GM21515 (cell line): Measurements from ENCODE around the gene MAPK12.
"Not testable (repeated sequence)": the region's sequence is repeated elsewhere in the genome, so short reads cannot be mapped to it uniquely, and the experiment has no call there.

ENCODE experiments used
- ATAC-seq: cut with Tn5 transposase; IDR thresholded peaks from one replicate; pipeline ENCODE4 v1.9.1; 2021; ENCODE audit not compliant: unreplicated experiment

Gene MAPK12

GRCh38 chr22:50282361-50283155 lies 21.1 kb upstream of the MAPK12 start:
- ATAC-seq = no peak

- no peak for ATAC-seq
Measured at GRCh38 chr22:50281957-50282356, 20.5 kb upstream of the MAPK12 start.

GRCh38 chr22:50281384-50281760 lies 19.9 kb upstream of the MAPK12 start:
- no peak for ATAC-seq

- no peak for ATAC-seq
Measured at GRCh38 chr22:50280708-50281383, 19.4 kb upstream of the MAPK12 start.

DNA sequence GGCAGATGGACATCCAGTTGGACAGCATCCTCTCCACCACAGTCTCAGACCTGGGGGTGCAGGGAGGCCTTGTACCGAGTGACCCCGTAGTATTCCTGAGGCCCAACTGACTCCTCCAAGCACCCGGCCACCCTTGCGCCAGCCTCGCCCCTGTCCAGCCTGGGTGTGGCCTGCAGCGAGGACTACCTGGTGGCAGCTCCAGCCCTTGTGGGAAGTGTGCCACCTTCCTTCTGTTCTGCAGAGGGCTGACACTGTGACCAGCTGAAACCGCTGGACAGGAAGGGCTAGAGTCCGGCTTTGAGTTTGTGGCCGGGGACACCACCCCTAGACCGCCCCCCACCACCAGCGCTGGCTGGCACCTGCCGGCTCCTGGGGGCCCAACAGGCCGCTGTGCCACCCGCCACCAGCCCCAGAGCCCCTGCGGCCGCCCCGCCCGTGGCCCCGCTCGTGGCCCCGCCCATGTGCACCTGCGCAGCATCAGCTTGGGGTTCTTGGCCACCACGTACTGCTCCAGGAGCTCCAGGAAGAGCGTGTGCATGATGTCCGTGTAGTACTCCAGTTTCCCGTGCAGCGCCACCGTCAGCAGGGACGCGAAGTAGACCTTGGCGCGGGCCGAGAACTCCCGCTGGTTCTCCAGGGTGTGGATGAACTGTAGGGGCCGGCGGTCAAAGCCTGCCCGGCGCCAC lies 18.7 kb upstream of the MAPK12 start:
- ATAC-seq = no peak

GRCh38 chr22:50278956-50279619 lies 17.6 kb upstream of the MAPK12 start:
- no peak for ATAC-seq

GRCh38 chr22:50278461-50278860 lies 17.0 kb upstream of the MAPK12 start:
- no peak for ATAC-seq

GRCh38 chr22:50277761-50278160 lies 16.3 kb upstream of the MAPK12 start:
- no peak for ATAC-seq

DNA sequence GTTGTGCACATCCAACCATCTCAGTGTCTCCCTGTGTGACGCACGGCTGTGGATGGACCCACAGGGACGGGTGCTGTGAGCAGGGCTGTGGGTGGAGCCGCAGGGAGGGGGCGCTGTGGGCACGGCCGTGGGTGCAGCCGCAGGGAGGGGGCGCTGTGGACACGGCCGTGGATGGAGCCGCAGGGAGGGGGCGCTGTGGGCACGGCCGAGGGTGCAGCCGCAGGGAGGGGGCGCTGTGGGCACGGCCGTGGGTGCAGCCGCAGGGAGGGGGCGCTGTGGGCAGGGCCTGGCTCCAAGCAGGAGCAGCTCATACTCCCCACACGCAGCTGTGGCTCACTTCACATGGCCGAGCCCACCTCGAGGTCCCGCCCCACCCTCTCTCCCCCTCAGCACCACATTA lies 14.7 kb upstream of the MAPK12 start:
- peak; percentile 45 for ATAC-seq

DNA sequence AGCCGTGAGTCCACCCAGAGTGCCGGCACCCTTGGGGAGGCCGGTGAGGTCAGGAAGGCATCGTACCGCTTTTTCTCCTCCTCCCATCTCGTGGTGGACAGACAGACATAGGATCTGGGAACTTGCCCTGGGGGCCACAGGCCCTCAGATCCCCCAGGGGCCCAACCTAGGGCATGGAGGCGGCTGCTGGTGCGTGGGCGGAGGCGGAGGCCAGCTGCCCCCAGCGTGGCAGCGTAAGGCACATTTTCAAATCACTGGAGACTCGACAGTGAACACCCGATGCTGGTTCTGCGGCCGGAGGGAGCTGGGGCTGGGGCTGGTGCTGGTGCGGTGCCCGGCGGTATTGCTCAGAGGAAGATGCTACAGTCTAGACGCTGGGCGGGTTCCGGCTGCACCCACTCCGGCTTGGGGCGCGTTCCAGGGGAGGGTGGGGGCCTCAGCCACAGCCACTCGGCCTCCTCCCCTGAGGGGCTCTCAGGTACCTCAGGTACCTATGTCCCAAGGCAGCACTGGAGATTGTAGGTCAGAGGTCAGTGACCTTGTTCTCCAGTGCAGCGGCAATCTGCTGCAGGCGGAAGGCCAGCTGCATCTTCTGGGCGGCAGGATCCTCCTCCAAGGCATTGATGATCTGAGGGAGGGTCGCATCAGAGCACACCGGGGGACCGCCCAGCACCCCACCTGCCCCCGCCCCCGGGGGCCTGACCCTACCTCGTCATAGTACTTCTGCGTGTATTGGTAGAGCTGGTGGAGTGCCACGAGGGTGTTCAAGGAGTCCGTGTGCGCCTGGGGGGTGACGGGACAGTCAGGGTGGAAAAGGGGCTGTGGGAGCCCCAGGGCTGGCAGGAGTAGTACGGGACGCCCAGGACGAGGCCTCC lies 13.9 kb upstream of the MAPK12 start:
- ATAC-seq = no peak

GRCh38 chr22:50274771-50275170 lies 13.3 kb upstream of the MAPK12 start:
- ATAC-seq = no peak

- no peak for ATAC-seq
Measured at GRCh38 chr22:50274311-50274710, 12.8 kb upstream of the MAPK12 start.

DNA sequence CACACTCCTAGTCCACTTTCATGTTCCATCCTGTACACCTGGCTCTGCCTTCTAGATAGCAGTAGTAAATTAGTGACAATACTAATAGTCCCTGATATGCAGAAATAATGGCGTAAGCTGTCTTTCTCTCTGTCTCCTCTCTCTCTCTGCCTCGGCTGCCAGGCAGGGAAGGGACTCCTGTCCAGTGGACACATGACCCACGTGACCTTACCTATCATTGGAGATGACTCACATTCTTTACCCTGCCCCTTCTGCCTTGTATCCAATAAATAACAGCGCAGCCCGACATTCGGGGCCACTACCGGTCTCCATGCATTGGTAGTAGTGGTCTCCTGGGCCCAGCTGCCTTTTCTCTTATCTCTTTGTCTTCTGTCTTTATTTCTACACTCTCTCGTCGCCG lies 12.3 kb upstream of the MAPK12 start:
- ATAC-seq = not testable (repeated sequence)

DNA sequence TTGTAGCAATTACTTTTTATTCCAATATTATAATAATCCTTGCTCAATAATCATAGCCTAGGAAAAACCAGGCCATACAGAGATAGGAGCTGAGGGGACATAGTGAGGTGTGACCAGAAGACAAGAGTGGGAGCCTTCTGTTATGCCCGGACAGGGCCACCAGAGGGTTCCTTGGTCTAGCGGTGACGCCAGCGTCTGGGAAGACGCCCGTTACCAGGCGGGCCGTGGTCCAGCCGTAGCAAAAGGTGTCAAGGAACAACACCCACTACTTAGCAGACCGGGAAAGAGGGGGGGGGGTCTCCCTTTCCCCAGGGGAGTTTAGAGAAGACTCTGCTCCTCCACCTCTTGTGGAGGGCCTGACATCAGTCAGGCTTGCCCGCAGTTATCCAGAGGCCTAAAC lies 11.9 kb upstream of the MAPK12 start:
- ATAC-seq = not testable (repeated sequence)

GRCh38 chr22:50272044-50272802 lies 10.7 kb upstream of the MAPK12 start:
- ATAC-seq = no peak

DNA sequence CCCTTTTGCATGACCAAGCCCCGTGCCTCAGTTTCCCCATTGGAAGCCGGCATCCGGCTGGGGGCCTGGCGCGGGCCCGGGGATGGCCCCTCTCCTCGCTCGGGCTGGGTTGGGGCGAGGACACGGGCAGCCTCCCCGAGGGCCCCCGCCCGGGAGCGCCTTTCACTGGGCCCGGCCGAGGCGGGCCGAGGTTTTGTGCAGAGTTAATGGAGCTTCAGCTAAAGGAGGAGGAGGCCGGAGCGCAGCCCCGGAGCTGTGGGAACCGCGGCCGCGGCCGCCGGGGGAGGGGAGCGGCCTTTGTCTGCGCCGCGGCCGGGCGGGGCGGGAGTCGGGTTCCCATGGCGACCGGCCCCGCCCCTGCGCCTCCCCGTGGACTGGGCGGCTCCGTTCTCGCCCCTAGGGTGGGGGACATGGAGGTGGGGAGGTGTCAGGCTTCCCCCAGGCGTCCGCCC lies 10.1 kb upstream of the MAPK12 start:
- ATAC-seq = no peak

GRCh38 chr22:50270666-50271394 lies 9.3 kb upstream of the MAPK12 start:
- no peak for ATAC-seq

DNA sequence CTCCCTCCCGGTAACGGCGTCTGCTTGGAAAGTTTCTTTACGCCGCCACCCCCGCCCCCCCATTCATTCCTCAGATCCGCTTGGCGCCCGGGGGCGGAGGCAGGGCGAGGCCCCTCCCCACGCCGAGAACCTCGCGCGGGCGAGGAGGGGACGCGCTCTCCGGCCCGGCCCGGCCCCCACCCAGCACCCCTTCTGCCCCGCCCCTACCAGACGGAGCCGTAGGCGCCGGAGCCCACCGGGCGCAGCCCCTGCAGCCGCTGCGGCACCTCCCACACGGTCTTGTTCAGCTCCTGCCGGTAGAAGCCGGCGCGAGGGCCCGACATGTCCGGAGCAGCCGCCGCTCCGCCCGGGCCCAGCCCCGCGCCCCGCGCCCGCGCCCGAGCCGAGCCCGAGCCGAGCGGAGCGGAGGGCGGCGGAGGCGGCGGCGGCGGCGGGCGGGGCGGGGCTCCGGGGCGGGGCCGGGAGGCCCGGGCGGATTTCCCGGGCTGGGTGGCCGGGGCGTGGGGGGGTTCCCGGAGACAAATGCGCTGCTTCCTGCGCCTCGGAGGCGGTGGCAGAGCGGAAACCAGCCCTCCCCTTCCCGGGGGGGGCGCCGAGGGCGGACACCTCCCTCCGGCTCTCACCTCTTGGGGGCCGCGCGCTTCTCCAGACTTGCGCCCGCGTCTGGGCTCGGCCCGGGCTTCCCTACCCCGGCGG lies 8.6 kb upstream of the MAPK12 start, which contains the start of gene MAPK11:
TSS of gene MAPK11 (minus strand) at position 411 of the 696 bp plus-strand sequence. CDS start at position 323, 88 bp downstream.
- ATAC-seq = no peak
